ENCODE measurements around the gene CLDN19. TPM values are rescaled to one million over a fixed set of nuclear protein-coding genes. Genes with fewer than 3 reads are reported as not detected.

Gene CLDN19
- polyA plus RNA-seq, 1 donor from 2014 or later: not detected

DNA sequence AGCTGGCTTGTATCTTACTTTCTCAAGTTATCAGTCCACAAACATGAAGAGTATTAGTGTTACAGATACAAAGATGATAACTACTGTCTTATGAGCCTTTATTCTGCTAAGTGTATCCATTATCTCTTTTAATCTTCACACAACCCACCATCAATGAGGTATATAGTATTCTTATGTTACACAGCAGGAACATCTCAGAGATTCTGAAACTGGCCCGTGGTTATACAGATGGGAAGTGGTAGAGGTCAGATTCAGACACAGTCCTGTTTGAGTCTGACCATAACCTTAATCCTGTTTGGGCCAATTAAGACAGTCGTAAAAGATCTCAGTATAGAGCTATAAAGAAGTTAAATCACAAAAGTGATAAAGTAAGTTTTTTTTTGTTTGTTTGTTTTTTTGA, 39.7 kb upstream of the CLDN19 start:
- Histone ChIP-seq H2AFZ (ENCODE audit: low read depth, low read length) (no peak overlapping the region), H3F3A (ENCODE audit: insufficient read depth, low read length, poor library complexity, severe bottlenecking) (no peaks in the 10 kb centered on the region), H3K9me3 (ENCODE audit: low read length) (no peaks in the 10 kb centered on the region), H4K20me1 (ENCODE audit: insufficient read depth) (no peaks in the 10 kb centered on the region), H3K9me2 (ENCODE audit: insufficient read depth, low read length) (no peaks in the 10 kb centered on the region), H3K79me2 (replicated peaks; ENCODE audit: insufficient read depth, low read length) (no peaks in the 10 kb centered on the region), H3K4me2 (ENCODE audit: low read length) (no peak overlapping the region), H3K27me3 (ENCODE audit: insufficient read depth, low read depth, low read length) (no peaks in the 10 kb centered on the region), H3K4me3 (ENCODE audit: low read length) (no peak overlapping the region), H3K9ac (ENCODE audit: low read length) (no peak overlapping the region), H3K36me3 (ENCODE audit: insufficient read depth, low read length) (peaks cover 11% of the 10 kb centered on the region), H3K27ac (ENCODE audit: low read length) (no peak overlapping the region)
- no peak for TF ChIP-seq MXI1 (conservative IDR thresholded peaks at IDR 0.05; ENCODE audit: poor library complexity, severe bottlenecking)
- TF ChIP-seq SMC3 (conservative IDR thresholded peaks at IDR 0.05; ENCODE audit: poor library complexity): no peak

DNA sequence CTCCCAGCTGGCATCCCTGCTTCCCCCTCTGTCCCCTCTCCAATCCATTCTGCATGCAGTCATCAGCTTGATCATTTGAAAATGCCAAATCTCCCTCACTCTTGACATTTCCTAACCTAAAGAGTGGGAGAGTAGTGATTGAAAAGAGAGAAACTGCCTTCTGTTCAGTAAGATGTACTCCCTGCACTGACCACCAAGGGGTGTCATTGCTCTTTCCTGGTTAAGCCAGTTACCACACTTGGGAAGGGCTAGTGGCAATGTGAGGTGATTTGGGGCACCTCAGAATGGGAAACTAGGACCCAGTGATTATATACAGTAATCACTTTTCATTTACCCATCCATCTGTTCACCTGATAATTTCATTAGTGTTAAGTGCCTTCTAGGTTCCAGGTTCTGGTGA, 37.8 kb upstream of the CLDN19 start:
- H3K79me2 ChIP-seq (replicated peaks; ENCODE audit: insufficient read depth, low read length): no peaks in the 10 kb centered on the region
- H3K9me2 ChIP-seq (ENCODE audit: insufficient read depth, low read length): no peaks in the 10 kb centered on the region
- H3K27ac ChIP-seq (ENCODE audit: low read length): no peak overlapping the region
- peaks cover 15% of the 10 kb centered on the region for H3K36me3 ChIP-seq (ENCODE audit: insufficient read depth, low read length)
- peak; percentile 69 for TF ChIP-seq CTCF (IDR thresholded peaks at IDR 0.05; ENCODE audit: poor library complexity, severe bottlenecking)
- TF ChIP-seq RAD21 (conservative IDR thresholded peaks at IDR 0.05): peak; percentile 74
- TF ChIP-seq SMC3 (conservative IDR thresholded peaks at IDR 0.05; ENCODE audit: poor library complexity): peak; percentile 80
- TF ChIP-seq, protein P1, sequence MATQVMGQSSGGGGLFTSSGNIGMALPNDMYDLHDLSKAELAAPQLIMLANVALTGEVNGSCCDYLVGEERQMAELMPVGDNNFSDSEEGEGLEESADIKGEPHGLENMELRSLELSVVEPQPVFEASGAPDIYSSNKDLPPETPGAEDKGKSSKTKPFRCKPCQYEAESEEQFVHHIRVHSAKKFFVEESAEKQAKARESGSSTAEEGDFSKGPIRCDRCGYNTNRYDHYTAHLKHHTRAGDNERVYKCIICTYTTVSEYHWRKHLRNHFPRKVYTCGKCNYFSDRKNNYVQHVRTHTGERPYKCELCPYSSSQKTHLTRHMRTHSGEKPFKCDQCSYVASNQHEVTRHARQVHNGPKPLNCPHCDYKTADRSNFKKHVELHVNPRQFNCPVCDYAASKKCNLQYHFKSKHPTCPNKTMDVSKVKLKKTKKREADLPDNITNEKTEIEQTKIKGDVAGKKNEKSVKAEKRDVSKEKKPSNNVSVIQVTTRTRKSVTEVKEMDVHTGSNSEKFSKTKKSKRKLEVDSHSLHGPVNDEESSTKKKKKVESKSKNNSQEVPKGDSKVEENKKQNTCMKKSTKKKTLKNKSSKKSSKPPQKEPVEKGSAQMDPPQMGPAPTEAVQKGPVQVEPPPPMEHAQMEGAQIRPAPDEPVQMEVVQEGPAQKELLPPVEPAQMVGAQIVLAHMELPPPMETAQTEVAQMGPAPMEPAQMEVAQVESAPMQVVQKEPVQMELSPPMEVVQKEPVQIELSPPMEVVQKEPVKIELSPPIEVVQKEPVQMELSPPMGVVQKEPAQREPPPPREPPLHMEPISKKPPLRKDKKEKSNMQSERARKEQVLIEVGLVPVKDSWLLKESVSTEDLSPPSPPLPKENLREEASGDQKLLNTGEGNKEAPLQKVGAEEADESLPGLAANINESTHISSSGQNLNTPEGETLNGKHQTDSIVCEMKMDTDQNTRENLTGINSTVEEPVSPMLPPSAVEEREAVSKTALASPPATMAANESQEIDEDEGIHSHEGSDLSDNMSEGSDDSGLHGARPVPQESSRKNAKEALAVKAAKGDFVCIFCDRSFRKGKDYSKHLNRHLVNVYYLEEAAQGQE (IDR thresholded peaks at IDR 0.05; ENCODE audit: borderline replicate concordance): no peak
- no peak overlapping the region for H3K4me2 ChIP-seq (ENCODE audit: low read length)
- H3K4me3 ChIP-seq (ENCODE audit: low read length): no peak overlapping the region
- no peaks in the 10 kb centered on the region for H3K27me3 ChIP-seq (ENCODE audit: insufficient read depth, low read depth, low read length)
- H3F3A ChIP-seq (ENCODE audit: insufficient read depth, low read length, poor library complexity, severe bottlenecking): no peaks in the 10 kb centered on the region
- no peak overlapping the region for H3K9ac ChIP-seq (ENCODE audit: low read length)
- H3K9me3 ChIP-seq (ENCODE audit: low read length): no peaks in the 10 kb centered on the region
- H2AFZ ChIP-seq (ENCODE audit: low read depth, low read length): no peak overlapping the region
- no peaks in the 10 kb centered on the region for H4K20me1 ChIP-seq (ENCODE audit: insufficient read depth)

DNA sequence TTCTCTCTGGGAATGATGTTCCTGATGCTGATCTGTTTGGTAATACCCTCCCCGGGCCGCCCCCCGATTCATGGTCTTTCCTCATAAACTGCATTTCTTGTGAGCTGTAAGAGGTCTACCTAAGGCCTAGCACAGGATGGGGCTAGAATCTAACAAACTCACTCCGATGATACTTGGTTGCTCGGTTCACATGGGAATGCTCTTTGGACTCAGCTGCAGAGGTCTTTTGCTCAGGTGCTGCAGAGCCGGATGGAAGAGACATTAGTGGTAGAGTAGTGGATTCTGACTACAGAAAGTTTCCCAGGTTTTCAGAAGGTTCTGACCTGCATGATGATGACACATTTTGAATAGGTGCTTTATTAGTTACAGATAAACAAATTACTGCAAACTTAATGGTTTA, 36.5 kb upstream of the CLDN19 start:
- Histone ChIP-seq H3K27me3 (ENCODE audit: insufficient read depth, low read depth, low read length) (no peaks in the 10 kb centered on the region), H3K9ac (ENCODE audit: low read length) (no peak overlapping the region), H3F3A (ENCODE audit: insufficient read depth, low read length, poor library complexity, severe bottlenecking) (no peaks in the 10 kb centered on the region), H4K20me1 (ENCODE audit: insufficient read depth) (no peaks in the 10 kb centered on the region), H3K36me3 (ENCODE audit: insufficient read depth, low read length) (peaks cover 15% of the 10 kb centered on the region), H3K9me2 (ENCODE audit: insufficient read depth, low read length) (no peaks in the 10 kb centered on the region), H3K9me3 (ENCODE audit: low read length) (no peaks in the 10 kb centered on the region), H3K79me2 (replicated peaks; ENCODE audit: insufficient read depth, low read length) (peaks cover 8% of the 10 kb centered on the region), H3K4me3 (ENCODE audit: low read length) (no peak overlapping the region), H3K27ac (ENCODE audit: low read length) (no peak overlapping the region), H3K4me2 (ENCODE audit: low read length) (no peak overlapping the region), H2AFZ (ENCODE audit: low read depth, low read length) (no peak overlapping the region)
- TF ChIP-seq POLR2AphosphoS5 (IDR thresholded peaks at IDR 0.05) (no peak), RAD21 (conservative IDR thresholded peaks at IDR 0.05) (no peak), MXI1 (conservative IDR thresholded peaks at IDR 0.05; ENCODE audit: poor library complexity, severe bottlenecking) (no peak), CTCF (IDR thresholded peaks at IDR 0.05; ENCODE audit: poor library complexity, severe bottlenecking) (no peak), SMC3 (conservative IDR thresholded peaks at IDR 0.05; ENCODE audit: poor library complexity) (no peak), EZH2 (IDR thresholded peaks at IDR 0.05; ENCODE audit: borderline replicate concordance, insufficient read depth, low read length, poor library complexity, severe bottlenecking) (no peak), TAF1 (IDR thresholded peaks at IDR 0.05; ENCODE audit: low read depth) (no peak), EP300 (conservative IDR thresholded peaks at IDR 0.05; ENCODE audit: poor library complexity, severe bottlenecking) (no peak)
- TF ChIP-seq, protein P1 (IDR thresholded peaks at IDR 0.05; ENCODE audit: borderline replicate concordance): no peak

Data from neural cell (in vitro differentiated cells).